Measurements from ENCODE around the gene FMO3.

Gene FMO3

GRCh38 chr1:171113382-171113781 is 22.7 kb downstream of the FMO3 start:
- Histone ChIP-seq H3K4me3 (ENCODE audit: low read length) (no peak overlapping the region), H3K36me3 (replicated peaks; ENCODE audit: low read depth, low read length) (no peaks in the 10 kb centered on the region), H2AFZ (ENCODE audit: low read depth, low read length) (no peak overlapping the region), H3K9me3 (ENCODE audit: insufficient read depth, low read length) (no peaks in the 10 kb centered on the region), H3K27me3 (ENCODE audit: low read depth, low read length) (no peaks in the 10 kb centered on the region), H3K4me2 (ENCODE audit: low read length) (no peak overlapping the region), H3K4me1 (ENCODE audit: low read length) (peaks cover 17% of the 10 kb centered on the region), H4K20me1 (ENCODE audit: insufficient read depth, low read length) (no peaks in the 10 kb centered on the region), H3K79me2 (ENCODE audit: low read length) (no peaks in the 10 kb centered on the region), H3K9ac (ENCODE audit: low read length) (no peak overlapping the region), H3K27ac (ENCODE audit: low read length) (no peak overlapping the region)
- TF ChIP-seq EZH2phosphoT487 (IDR thresholded peaks at IDR 0.05; ENCODE audit: low read depth) (no peak), CTCF (IDR thresholded peaks at IDR 0.05; ENCODE audit: low read depth, low read length) (no peak)

GRCh38 chr1:171115280-171115897 is 24.7 kb downstream of the FMO3 start:
- H4K20me1 ChIP-seq (ENCODE audit: insufficient read depth, low read length) = no peaks in the 10 kb centered on the region
- no peak overlapping the region for H3K9ac ChIP-seq (ENCODE audit: low read length)
- H3K4me2 ChIP-seq (ENCODE audit: low read length) = no peak overlapping the region
- no peaks in the 10 kb centered on the region for H3K9me3 ChIP-seq (ENCODE audit: insufficient read depth, low read length)
- H3K27me3 ChIP-seq (ENCODE audit: low read depth, low read length) = no peaks in the 10 kb centered on the region
- H3K4me3 ChIP-seq (ENCODE audit: low read length) = no peak overlapping the region
- H3K27ac ChIP-seq (ENCODE audit: low read length) = no peak overlapping the region
- no peak overlapping the region for H2AFZ ChIP-seq (ENCODE audit: low read depth, low read length)
- H3K36me3 ChIP-seq (replicated peaks; ENCODE audit: low read depth, low read length) = no peaks in the 10 kb centered on the region
- no peak for TF ChIP-seq EZH2phosphoT487 (IDR thresholded peaks at IDR 0.05; ENCODE audit: low read depth)
- no peak for TF ChIP-seq CTCF (IDR thresholded peaks at IDR 0.05; ENCODE audit: low read depth, low read length)
- H3K79me2 ChIP-seq (ENCODE audit: low read length) = no peaks in the 10 kb centered on the region
- H3K4me1 ChIP-seq (ENCODE audit: low read length) = peaks cover 17% of the 10 kb centered on the region

GRCh38 chr1:171116676-171117075 is 26.0 kb downstream of the FMO3 start:
- H3K36me3 ChIP-seq (replicated peaks; ENCODE audit: low read depth, low read length) = no peaks in the 10 kb centered on the region
- no peak overlapping the region for H3K9ac ChIP-seq (ENCODE audit: low read length)
- H3K9me3 ChIP-seq (ENCODE audit: insufficient read depth, low read length) = no peaks in the 10 kb centered on the region
- H3K4me3 ChIP-seq (ENCODE audit: low read length) = no peak overlapping the region
- no peaks in the 10 kb centered on the region for H3K79me2 ChIP-seq (ENCODE audit: low read length)
- H3K27ac ChIP-seq (ENCODE audit: low read length) = no peak overlapping the region
- H4K20me1 ChIP-seq (ENCODE audit: insufficient read depth, low read length) = no peaks in the 10 kb centered on the region
- H2AFZ ChIP-seq (ENCODE audit: low read depth, low read length) = no peak overlapping the region
- H3K4me1 ChIP-seq (ENCODE audit: low read length) = peaks cover 17% of the 10 kb centered on the region
- TF ChIP-seq EZH2phosphoT487 (IDR thresholded peaks at IDR 0.05; ENCODE audit: low read depth) (no peak), CTCF (IDR thresholded peaks at IDR 0.05; ENCODE audit: low read depth, low read length) (no peak)
- no peaks in the 10 kb centered on the region for H3K27me3 ChIP-seq (ENCODE audit: low read depth, low read length)
- H3K4me2 ChIP-seq (ENCODE audit: low read length) = no peak overlapping the region

- H3K4me2 ChIP-seq (ENCODE audit: low read length) = no peak overlapping the region
- no peak overlapping the region for H3K4me3 ChIP-seq (ENCODE audit: low read length)
- no peaks in the 10 kb centered on the region for H4K20me1 ChIP-seq (ENCODE audit: insufficient read depth, low read length)
- H3K27ac ChIP-seq (ENCODE audit: low read length) = no peak overlapping the region
- TF ChIP-seq CTCF (IDR thresholded peaks at IDR 0.05; ENCODE audit: low read depth, low read length) (no peak), EZH2phosphoT487 (IDR thresholded peaks at IDR 0.05; ENCODE audit: low read depth) (no peak)
- peaks cover 13% of the 10 kb centered on the region for H3K4me1 ChIP-seq (ENCODE audit: low read length)
- H3K9ac ChIP-seq (ENCODE audit: low read length) = no peak overlapping the region
- no peaks in the 10 kb centered on the region for H3K27me3 ChIP-seq (ENCODE audit: low read depth, low read length)
- H2AFZ ChIP-seq (ENCODE audit: low read depth, low read length) = no peak overlapping the region
- no peaks in the 10 kb centered on the region for H3K79me2 ChIP-seq (ENCODE audit: low read length)
- H3K9me3 ChIP-seq (ENCODE audit: insufficient read depth, low read length) = no peaks in the 10 kb centered on the region
- H3K36me3 ChIP-seq (replicated peaks; ENCODE audit: low read depth, low read length) = no peaks in the 10 kb centered on the region
Observed at GRCh38 chr1:171117085-171117484, 26.4 kb downstream of the FMO3 start.

All from OCI-LY3 (cell line).